CD14-positive monocyte (primary cell): ENCODE measurements around the gene CSTPP1. TPM values are rescaled to one million over a fixed set of nuclear protein-coding genes. Genes with fewer than 3 reads are reported as not detected.

Source experiments
- DNase-seq, 3 donors: peaks; one replicate each; pipeline ENCODE4 v3.0.0-alpha.2; 2011 to 2022
- H2AFZ ChIP-seq: 2 replicates; pipeline ENCODE4 v1.6.0; 2012; ENCODE audit warnings: mild to moderate bottlenecking, low read depth, low read length, inconsistent platforms; ENCODE audit not compliant: insufficient read depth, poor library complexity, severe bottlenecking
- H3K27ac ChIP-seq, 2 donors: 1 replicate in 1 of 2; 2 replicates in 1 of 2; pipeline ENCODE4 v1.5.1; 2012 to 2013; ENCODE audit warnings: low read length in 2 of 2, control low read depth in 1 of 2, inconsistent platforms in 1 of 2, low read depth in 1 of 2, mild to moderate bottlenecking in 1 of 2
- H3K27me3 ChIP-seq, 2 donors: one replicate each; pipeline versions ENCODE4 v1.6.0 to v1.6.1; 2011 to 2013; ENCODE audit warnings: low read length in 2 of 2; ENCODE audit not compliant: control insufficient read depth in 2 of 2, insufficient read depth in 2 of 2
- H3K36me3 ChIP-seq, 2 donors: replicated peaks in 1 of 2; 1 replicate in 1 of 2; 2 replicates in 1 of 2; pipeline versions ENCODE4 v1.5.1 to v1.6.1; 2012 to 2013; ENCODE audit warnings: low read length in 2 of 2, control low read depth in 1 of 2, inconsistent platforms in 1 of 2, mild to moderate bottlenecking in 1 of 2; ENCODE audit not compliant: insufficient read depth in 2 of 2, control insufficient read depth in 1 of 2
- H3K4me1 ChIP-seq, 2 donors: 1 replicate in 1 of 2; 2 replicates in 1 of 2; pipeline versions ENCODE4 v1.5.1 to v1.6.1; 2012 to 2013; ENCODE audit warnings: low read length in 2 of 2, control low read depth in 1 of 2, inconsistent platforms in 1 of 2, mild to moderate bottlenecking in 1 of 2, moderate library complexity in 1 of 2; ENCODE audit not compliant: insufficient read depth in 2 of 2, control insufficient read depth in 1 of 2
- H3K4me2 ChIP-seq: replicated peaks from 2 replicates; pipeline ENCODE3; 2012; ENCODE audit warnings: low read length, moderate library complexity, mild to moderate bottlenecking; ENCODE audit not compliant: poor library complexity, severe bottlenecking; ENCODE audit errors: extremely low read depth
- H3K4me3 ChIP-seq, 3 experiments: fragments of 200-600 bp in 1 of 3; sonication (generic) in 1 of 3; replicated peaks in 1 of 3; 1 replicate in 2 of 3; 2 replicates in 1 of 3; pipeline ENCODE4 v1.5.1; 2011 to 2013; ENCODE audit warnings: low read length in 3 of 3, mild to moderate bottlenecking in 3 of 3, control low read depth in 2 of 3, low read depth in 2 of 3, inconsistent platforms in 1 of 3, moderate library complexity in 1 of 3
- H3K79me2 ChIP-seq: 2 replicates; pipeline ENCODE4 v1.6.0; 2012; ENCODE audit warnings: mild to moderate bottlenecking, control low read depth, inconsistent platforms, low read length, moderate library complexity; ENCODE audit not compliant: insufficient read depth
- H3K9ac ChIP-seq: 2 replicates; pipeline ENCODE4 v1.6.0; 2017; ENCODE audit warnings: low read length, mild to moderate bottlenecking; ENCODE audit not compliant: insufficient read depth, poor library complexity, severe bottlenecking
- H3K9me3 ChIP-seq, 2 donors: replicated peaks in 1 of 2; 1 replicate in 1 of 2; 2 replicates in 1 of 2; pipeline versions ENCODE4 v1.5.1 to v1.6.1; 2012 to 2013; ENCODE audit warnings: low read length in 2 of 2, control low read depth in 1 of 2; ENCODE audit not compliant: control insufficient read depth in 1 of 2, insufficient read depth in 1 of 2
- H4K20me1 ChIP-seq: 2 replicates; pipeline ENCODE4 v1.6.0; 2012; ENCODE audit warnings: mild to moderate bottlenecking, low read length, control low read depth, moderate library complexity; ENCODE audit not compliant: insufficient read depth
- H3K27ac Mint-ChIP-seq, 7 donors: one replicate each; pipeline ENCODE4 v1.8.0; 2020; ENCODE audit warnings: mild to moderate bottlenecking in 7 of 7, mixed read lengths in 7 of 7, moderate library complexity in 6 of 7, inconsistent platforms in 2 of 7
- H3K27me3 Mint-ChIP-seq, 3 donors: one replicate each; pipeline ENCODE4 v1.8.0; 2021 to 2022; ENCODE audit warnings: low read depth in 3 of 3, mild to moderate bottlenecking in 3 of 3, mixed read lengths in 3 of 3, moderate library complexity in 3 of 3, inconsistent platforms in 1 of 3
- H3K36me3 Mint-ChIP-seq, 2 donors: one replicate each; pipeline ENCODE4 v1.8.0; 2020; ENCODE audit warnings: mixed read lengths in 2 of 2, inconsistent platforms in 1 of 2, mild to moderate bottlenecking in 1 of 2
- H3K4me1 Mint-ChIP-seq: one replicate; pipeline ENCODE4 v1.8.0; 2020; ENCODE audit warnings: mild to moderate bottlenecking, mixed read lengths
- H3K4me3 Mint-ChIP-seq, 2 donors: one replicate each; pipeline ENCODE4 v1.8.0; 2020; ENCODE audit warnings: mild to moderate bottlenecking in 2 of 2, mixed read lengths in 2 of 2, moderate library complexity in 1 of 2
- H3K9me3 Mint-ChIP-seq, 7 donors: one replicate each; pipeline ENCODE4 v1.8.0; 2020 to 2022; ENCODE audit warnings: mixed read lengths in 7 of 7, mild to moderate bottlenecking in 6 of 7, moderate library complexity in 6 of 7, inconsistent platforms in 2 of 7
- WGBS: methylation state at CpG from one replicate; pipeline ENCODE4 v1.1.5; 2013; ENCODE audit warnings: missing lambda C conversion rate; ENCODE audit not compliant: insufficient coverage; 5-methylcytosine and 5-hydroxymethylcytosine counted together
- intact Hi-C, 2 donors: fragments of 100-400 bp; cut with micrococcal nuclease; formaldehyde crosslinking; loops; one replicate each; pipeline versions ENCODE4 v1.15.0 to v1.15.1; 2023
- polyA plus RNA-seq, 3 donors: library from polyadenylated mRNA; depleted of rRNA in 1 of 3; unstranded in 2 of 3; stranded (reverse) in 1 of 3; fragments of 300-500 nt in 2 of 3; fragments of >200 nt in 1 of 3; fragmentation: Illumina TruSeq in 2 of 3; gene quantifications; 1 replicate in 2 of 3; 2 replicates in 1 of 3; pipeline ENCODE4 v1.2.3, GENCODE V29; 2012 to 2021
- TF ChIP-seq, protein P1 (sequence below): fragments of 200-600 bp; IDR thresholded peaks from one replicate; pipeline ENCODE4 v1.8.0; 2022; ENCODE audit warnings: antibody characterized with exemption, mild to moderate bottlenecking

The CSTPP1 gene
- polyA plus RNA-seq, 3 donors = 4.5 to 6.5 (median 5.9) TPM

DNA sequence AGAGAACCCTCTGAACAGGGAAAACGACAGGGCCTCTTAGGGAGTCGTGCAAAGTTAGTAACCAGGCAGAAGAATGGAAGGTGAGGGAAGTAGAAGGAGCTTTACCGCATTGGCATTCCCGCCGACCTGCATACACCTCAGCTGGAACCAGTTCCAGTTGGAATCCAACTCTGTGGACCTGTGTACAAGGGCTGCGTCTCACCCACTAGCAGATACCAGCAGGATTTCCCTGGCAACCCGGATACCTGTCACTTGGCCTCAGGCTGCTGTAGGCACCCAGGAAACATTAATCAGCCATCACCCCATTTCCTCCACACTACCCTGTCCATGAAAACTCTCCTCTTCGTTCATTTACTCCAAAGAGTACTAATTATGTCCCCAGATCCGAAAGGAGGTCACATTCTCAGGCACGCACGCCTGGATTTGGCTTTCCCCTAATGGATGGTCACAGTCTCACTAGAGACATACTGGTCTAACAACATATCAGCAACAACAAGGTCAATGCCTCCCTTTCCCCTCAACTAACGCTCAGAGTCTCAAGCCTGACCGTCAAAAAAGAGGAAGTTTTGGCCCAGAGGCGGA is 239.3 kb downstream of the CSTPP1 start:
- peaks cover 22% of the 10 kb centered on the region for H3K4me1 Mint-ChIP-seq
- H3K27ac Mint-ChIP-seq = peak overlapping the region; percentile 95 to 99 (median 98)
- peaks cover 0 to 2% (median 0%) of the 10 kb centered on the region in 7 donors for H3K9me3 Mint-ChIP-seq
- intact Hi-C loops = loop anchor here (2.0 to 10.0 kb wide), 5 partner anchors 41 to 559 kb away; partner anchors contain the start of genes ARHGAP1 (in 1 of the 2), ATG13 (in 1 of the 2), HARBI1 (in 1 of the 2) and PSMC3 (in 1 of the 2)
- Histone ChIP-seq H3K27me3 (no peaks in the 10 kb centered on the region), H3K4me3 (peak overlapping the region; percentile 77 to 94 (median 93)), H3K9me3 (no peaks in the 10 kb centered on the region), H2AFZ (peak overlapping the region; percentile 98), H3K9ac (peak overlapping the region; percentile 94), H3K79me2 (peaks cover 59% of the 10 kb centered on the region), H3K4me1 (peaks cover 24 to 29% of the 10 kb centered on the region in 2 donors), H4K20me1 (peaks cover 57% of the 10 kb centered on the region), H3K27ac (peak overlapping the region; percentile 76 to 95), H3K4me2 (peak overlapping the region; percentile 90), H3K36me3 (peaks cover 37 to 48% of the 10 kb centered on the region in 2 donors)
- H3K4me3 Mint-ChIP-seq = peak overlapping the region; percentile 95 to 98
- peaks cover 0 to 1% (median 0%) of the 10 kb centered on the region in 3 donors for H3K27me3 Mint-ChIP-seq
- 21% methylated on average over 10 of the region's 14 CpGs for WGBS
- peak; percentile 53 to 73 (median 68) for DNase-seq
- H3K36me3 Mint-ChIP-seq = peaks cover 31 to 45% of the 10 kb centered on the region in 2 donors
- TF ChIP-seq, protein P1, sequence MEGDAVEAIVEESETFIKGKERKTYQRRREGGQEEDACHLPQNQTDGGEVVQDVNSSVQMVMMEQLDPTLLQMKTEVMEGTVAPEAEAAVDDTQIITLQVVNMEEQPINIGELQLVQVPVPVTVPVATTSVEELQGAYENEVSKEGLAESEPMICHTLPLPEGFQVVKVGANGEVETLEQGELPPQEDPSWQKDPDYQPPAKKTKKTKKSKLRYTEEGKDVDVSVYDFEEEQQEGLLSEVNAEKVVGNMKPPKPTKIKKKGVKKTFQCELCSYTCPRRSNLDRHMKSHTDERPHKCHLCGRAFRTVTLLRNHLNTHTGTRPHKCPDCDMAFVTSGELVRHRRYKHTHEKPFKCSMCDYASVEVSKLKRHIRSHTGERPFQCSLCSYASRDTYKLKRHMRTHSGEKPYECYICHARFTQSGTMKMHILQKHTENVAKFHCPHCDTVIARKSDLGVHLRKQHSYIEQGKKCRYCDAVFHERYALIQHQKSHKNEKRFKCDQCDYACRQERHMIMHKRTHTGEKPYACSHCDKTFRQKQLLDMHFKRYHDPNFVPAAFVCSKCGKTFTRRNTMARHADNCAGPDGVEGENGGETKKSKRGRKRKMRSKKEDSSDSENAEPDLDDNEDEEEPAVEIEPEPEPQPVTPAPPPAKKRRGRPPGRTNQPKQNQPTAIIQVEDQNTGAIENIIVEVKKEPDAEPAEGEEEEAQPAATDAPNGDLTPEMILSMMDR = no peak

DNA sequence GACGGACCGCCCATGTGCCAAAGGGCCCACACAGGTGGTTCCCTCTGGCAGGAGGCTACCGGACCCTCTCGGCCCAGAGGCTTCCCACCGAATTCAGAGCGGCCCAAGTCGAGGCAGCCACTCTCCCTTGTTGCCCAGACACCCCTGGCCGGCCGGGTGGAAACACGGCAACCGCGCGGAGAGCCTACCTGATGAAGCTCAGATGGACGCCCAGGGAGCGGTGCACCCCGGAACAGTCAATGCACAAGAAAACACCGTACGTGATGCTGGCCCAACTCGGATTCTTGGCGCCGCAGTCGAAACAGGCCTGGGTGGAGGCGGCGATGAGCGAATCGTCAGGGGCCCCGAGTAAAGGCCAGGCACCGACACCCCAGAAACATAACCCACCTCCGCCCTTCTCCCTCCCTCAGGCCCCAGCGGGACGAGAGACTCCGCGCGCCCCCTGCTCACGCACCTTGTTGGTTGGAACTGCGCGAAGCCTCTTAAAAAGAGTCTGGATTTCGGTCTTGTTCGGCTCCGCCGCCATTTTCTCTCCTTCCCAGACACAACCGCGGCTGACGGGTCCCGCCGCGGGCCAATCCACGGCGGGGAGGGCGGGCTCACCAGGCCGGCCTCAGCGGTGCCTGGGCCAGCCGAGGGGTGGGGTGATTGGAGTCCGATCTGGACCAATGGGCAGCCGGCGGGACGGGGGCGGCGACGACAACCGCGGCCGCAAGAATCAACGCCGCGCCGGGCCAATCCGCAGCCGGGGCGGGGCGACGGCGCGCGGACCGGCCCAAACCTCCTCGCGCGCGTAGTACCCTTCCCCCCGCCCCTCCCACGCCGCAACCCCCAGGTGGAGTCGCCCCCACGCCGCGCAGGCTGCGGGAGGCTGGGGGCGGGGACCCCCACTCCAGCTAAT is 240.0 kb downstream of the CSTPP1 start, which contains the start of gene ARFGAP2:
TSS of gene ARFGAP2 (minus strand) at position 552 of the 901 bp plus-strand sequence. CDS start at position 526, 26 bp downstream.
- under 1% methylated on average over 66 of the region's 89 CpGs for WGBS
- peak within 1 kb of the TSS; percentile 96 to 99 (median 98) for H3K27ac Mint-ChIP-seq

More for the DNA sequence above, 240.0 kb downstream of the CSTPP1 start, which contains the start of gene ARFGAP2:
- peak within 1 kb of the TSS; percentile 95 to 98 for H3K4me3 Mint-ChIP-seq
- peaks cover 0 to 2% (median 0%) of the 10 kb centered on the region in 7 donors for H3K9me3 Mint-ChIP-seq
- Histone ChIP-seq H3K27me3 (no peaks in the 10 kb centered on the region), H3K4me2 (peak within 1 kb of the TSS; percentile 90), H3K4me1 (peaks cover 24 to 29% of the 10 kb centered on the region in 2 donors), H3K4me3 (peak within 1 kb of the TSS; percentile 77 to 94 (median 93)), H3K9ac (peak within 1 kb of the TSS; percentile 94), H3K79me2 (peaks cover 51% of the 10 kb centered on the region), H2AFZ (peak within 1 kb of the TSS; percentile 98), H3K27ac (peak within 1 kb of the TSS; percentile 90 to 95), H3K36me3 (peaks cover 30 to 41% of the 10 kb centered on the region in 2 donors), H4K20me1 (peaks cover 49% of the 10 kb centered on the region), H3K9me3 (no peaks in the 10 kb centered on the region)
- TF ChIP-seq, protein P1 = no peak
- H3K27me3 Mint-ChIP-seq = peaks cover 0 to 2% (median 1%) of the 10 kb centered on the region in 3 donors
- H3K4me1 Mint-ChIP-seq = peaks cover 22% of the 10 kb centered on the region
- intact Hi-C loops = loop anchor here (2.0 to 10.0 kb wide), 5 partner anchors 41 to 559 kb away; partner anchors contain the start of genes ARHGAP1 (in 1 of the 2), ATG13 (in 1 of the 2), HARBI1 (in 1 of the 2) and PSMC3 (in 1 of the 2)
- DNase-seq = peak; percentile 93 to 96 (median 94)
- H3K36me3 Mint-ChIP-seq = peaks cover 23 to 38% of the 10 kb centered on the region in 2 donors
